Gastrocnemius medialis (tissue), 4 donors: Measurements from ENCODE around the gene ANKDD1A. TPM values are rescaled to one million over a fixed set of nuclear protein-coding genes. Genes with fewer than 3 reads are reported as not detected.

ENCODE experiments used
- ATAC-seq, 2 donors: fragments of 150-250 bp; one replicate each; pipeline ENCODE4 v1.9.1; 2016
- DNase-seq, 2 donors: peaks; one replicate each; pipeline ENCODE4 v3.0.0-alpha.2; 2019
- H3K27ac ChIP-seq, 4 donors: fragments of 200-600 bp; sonication (generic); 1 replicate in 1 of 4; 2 replicates in 3 of 4; pipeline ENCODE4 v1.5.1; 2016 to 2018; ENCODE audit warnings: mild to moderate bottlenecking in 2 of 4, moderate library complexity in 1 of 4
- H3K27me3 ChIP-seq, 3 donors: fragments of 200-600 bp; sonication (generic) in 2 of 3; 1 replicate in 1 of 3; 2 replicates in 2 of 3; pipeline versions ENCODE4 v1.5.1 to v1.6.0; 2016 to 2019; ENCODE audit warnings: mild to moderate bottlenecking in 1 of 3, moderate library complexity in 1 of 3
- H3K36me3 ChIP-seq, 2 donors: fragments of 200-600 bp; sonication (generic) in 1 of 2; one replicate each; pipeline ENCODE4 v1.5.1; 2017 to 2018
- H3K4me1 ChIP-seq, 2 donors: fragments of 200-600 bp; sonication (generic) in 1 of 2; one replicate each; pipeline ENCODE4 v1.5.1; 2016 to 2017; ENCODE audit warnings: mild to moderate bottlenecking in 2 of 2
- H3K4me3 ChIP-seq, 4 donors: fragments of 200-600 bp; sonication (generic) in 3 of 4; 1 replicate in 1 of 4; 2 replicates in 3 of 4; pipeline ENCODE4 v1.5.1; 2016 to 2019; ENCODE audit warnings: mild to moderate bottlenecking in 2 of 4
- H3K9me3 ChIP-seq, 3 donors: fragments of 200-600 bp; sonication (generic) in 2 of 3; 1 replicate in 1 of 3; 2 replicates in 2 of 3; pipeline ENCODE4 v1.5.1; 2016 to 2019
- CTCF ChIP-seq, 5 experiments: fragments of 450-650 bp in 3 of 5; fragments of 200-600 bp in 2 of 5; sonication (generic) in 2 of 5; IDR thresholded peaks in 4 of 5; conservative IDR thresholded peaks in 1 of 5; 1 replicate in 4 of 5; 2 replicates in 1 of 5; pipeline ENCODE4 v1.5.1; 2016 to 2019; ENCODE audit warnings: antibody characterized with exemption in 5 of 5, mild to moderate bottlenecking in 3 of 5, moderate library complexity in 3 of 5
- POLR2A ChIP-seq, 2 donors: fragments of 450-650 bp; IDR thresholded peaks; one replicate each; pipeline ENCODE4 v1.6.1; 2017; ENCODE audit warnings: antibody characterized with exemption in 2 of 2, mild to moderate bottlenecking in 2 of 2, moderate library complexity in 2 of 2
- in situ Hi-C, 4 donors: fragments of 200-750 bp; cut with MboI; loops; one replicate each; pipeline versions ENCODE4 v1.15.0 to v1.8.0; 2017; ENCODE audit warnings: low sequenced_read_pairs in 4 of 4
- intact Hi-C: fragments of 100-400 bp; cut with DNase I; formaldehyde crosslinking; loops from one replicate; pipeline ENCODE4 v1.15.1; 2023; ENCODE audit warnings: low total_unique reads
- total RNA-seq, 4 donors: library from RNA; depleted of rRNA; stranded (reverse); fragments of >200 nt; gene quantifications; one replicate each; pipeline versions ENCODE4 v1.1.0 to v1.2.3, GENCODE V29; 2016

The ANKDD1A gene
- total RNA-seq, 4 donors from 2014 or later: 0.11 to 0.39 (median 0.36) TPM; not detected in 1

- Histone ChIP-seq H3K27me3 (no peaks in the 10 kb centered on the region), H3K9me3 (no peaks in the 10 kb centered on the region), H3K4me1 (no peaks in the 10 kb centered on the region), H3K4me3 (no peak overlapping the region), H3K27ac (no peak overlapping the region), H3K36me3 (no peaks in the 10 kb centered on the region)
- intact Hi-C loops (no loop called here), in situ Hi-C loops (loop anchor here in 1 of 4 donors (25.0 kb wide), 1 partner anchor 184 kb away; no protein-coding TSS in a partner anchor)
- no peak for TF ChIP-seq POLR2A (IDR thresholded peaks at IDR 0.05)
- TF ChIP-seq CTCF (IDR thresholded peaks at IDR 0.05 in 4 of 5, conservative IDR thresholded peaks at IDR 0.05 in 1 of 5): no peak
- DNase-seq (no peak), ATAC-seq (no peak)
Measured at GRCh38 chr15:64921711-64922110, 10.0 kb downstream of the ANKDD1A start.

GRCh38 chr15:64923546-64923945 lies 11.8 kb downstream of the ANKDD1A start:
- TF ChIP-seq CTCF (IDR thresholded peaks at IDR 0.05 in 4 of 5, conservative IDR thresholded peaks at IDR 0.05 in 1 of 5): no peak
- TF ChIP-seq POLR2A (IDR thresholded peaks at IDR 0.05): no peak
- H3K36me3 ChIP-seq: no peaks in the 10 kb centered on the region
- DNase-seq (no peak), ATAC-seq (no peak)
- H3K27ac ChIP-seq: no peak overlapping the region
- in situ Hi-C loops: loop anchor here in 1 of 4 donors (25.0 kb wide), 1 partner anchor 186 kb away; no protein-coding TSS in a partner anchor
- no peaks in the 10 kb centered on the region for H3K27me3 ChIP-seq
- intact Hi-C loops: no loop called here
- no peaks in the 10 kb centered on the region for H3K4me1 ChIP-seq
- no peaks in the 10 kb centered on the region for H3K9me3 ChIP-seq
- H3K4me3 ChIP-seq: no peak overlapping the region

GRCh38 chr15:64925335-64926330 lies 13.9 kb downstream of the ANKDD1A start:
- TF ChIP-seq POLR2A (IDR thresholded peaks at IDR 0.05) (no peak), CTCF (IDR thresholded peaks at IDR 0.05 in 4 of 5, conservative IDR thresholded peaks at IDR 0.05 in 1 of 5) (no peak)
- in situ Hi-C loops (no loop called here), intact Hi-C loops (no loop called here)
- no peaks in the 10 kb centered on the region for H3K36me3 ChIP-seq
- H3K9me3 ChIP-seq: no peaks in the 10 kb centered on the region
- H3K27ac ChIP-seq: no peak overlapping the region
- H3K27me3 ChIP-seq: no peaks in the 10 kb centered on the region
- DNase-seq (no peak), ATAC-seq (no peak)
- H3K4me3 ChIP-seq: no peak overlapping the region
- H3K4me1 ChIP-seq: no peaks in the 10 kb centered on the region

- Histone ChIP-seq H3K4me3 (no peak overlapping the region), H3K27me3 (no peaks in the 10 kb centered on the region), H3K27ac (no peak overlapping the region), H3K36me3 (no peaks in the 10 kb centered on the region), H3K9me3 (no peaks in the 10 kb centered on the region), H3K4me1 (no peaks in the 10 kb centered on the region)
- ATAC-seq: no peak
- no peak for TF ChIP-seq POLR2A (IDR thresholded peaks at IDR 0.05)
- no peak for TF ChIP-seq CTCF (IDR thresholded peaks at IDR 0.05 in 4 of 5, conservative IDR thresholded peaks at IDR 0.05 in 1 of 5)
- intact Hi-C loops (no loop called here), in situ Hi-C loops (no loop called here)
- no peak for DNase-seq
Measured at GRCh38 chr15:64926661-64927060, 15.0 kb downstream of the ANKDD1A start.
